ENCODE data around the gene HHAT.
"Not testable (repeated sequence)": the region's sequence is repeated elsewhere in the genome, so short reads cannot be mapped to it uniquely, and the experiment has no call there.

The HHAT gene

GRCh38 chr1:210397252-210397651, 68.5 kb downstream of the HHAT start:
- TF ChIP-seq, protein P1, sequence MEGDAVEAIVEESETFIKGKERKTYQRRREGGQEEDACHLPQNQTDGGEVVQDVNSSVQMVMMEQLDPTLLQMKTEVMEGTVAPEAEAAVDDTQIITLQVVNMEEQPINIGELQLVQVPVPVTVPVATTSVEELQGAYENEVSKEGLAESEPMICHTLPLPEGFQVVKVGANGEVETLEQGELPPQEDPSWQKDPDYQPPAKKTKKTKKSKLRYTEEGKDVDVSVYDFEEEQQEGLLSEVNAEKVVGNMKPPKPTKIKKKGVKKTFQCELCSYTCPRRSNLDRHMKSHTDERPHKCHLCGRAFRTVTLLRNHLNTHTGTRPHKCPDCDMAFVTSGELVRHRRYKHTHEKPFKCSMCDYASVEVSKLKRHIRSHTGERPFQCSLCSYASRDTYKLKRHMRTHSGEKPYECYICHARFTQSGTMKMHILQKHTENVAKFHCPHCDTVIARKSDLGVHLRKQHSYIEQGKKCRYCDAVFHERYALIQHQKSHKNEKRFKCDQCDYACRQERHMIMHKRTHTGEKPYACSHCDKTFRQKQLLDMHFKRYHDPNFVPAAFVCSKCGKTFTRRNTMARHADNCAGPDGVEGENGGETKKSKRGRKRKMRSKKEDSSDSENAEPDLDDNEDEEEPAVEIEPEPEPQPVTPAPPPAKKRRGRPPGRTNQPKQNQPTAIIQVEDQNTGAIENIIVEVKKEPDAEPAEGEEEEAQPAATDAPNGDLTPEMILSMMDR (IDR thresholded peaks at IDR 0.05; ENCODE audit: insufficient read depth, low read depth, low read length, missing control alignments), result no peak
- DNase-seq (ENCODE audit: low read depth), result peak; percentile 26
- H3K4me3 ChIP-seq (ENCODE audit: low read depth, low read length), result no peak overlapping the region

DNA sequence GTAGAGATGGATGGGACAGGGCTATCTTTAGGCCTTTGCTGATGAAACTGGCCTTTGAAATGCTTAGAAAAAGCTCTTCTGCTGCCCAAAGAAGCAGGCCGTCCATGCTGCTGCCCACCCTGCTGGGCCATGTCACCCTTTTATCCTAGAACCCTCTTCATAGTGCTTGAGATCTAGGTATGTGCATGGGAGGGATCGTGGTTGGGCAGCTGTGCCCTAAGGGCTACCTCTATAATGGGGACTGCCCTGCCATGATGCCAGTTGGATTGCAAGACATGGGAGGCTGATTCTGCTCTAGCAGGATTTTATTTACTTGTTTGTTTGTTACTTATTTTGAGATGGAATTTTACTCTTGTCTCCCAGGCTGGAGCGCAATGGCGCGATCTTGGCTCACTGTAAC, 69.0 kb downstream of the HHAT start:
- DNase-seq (ENCODE audit: low read depth), result no peak
- no peak overlapping the region for H3K4me3 ChIP-seq (ENCODE audit: low read depth, low read length)
- TF ChIP-seq, protein P1 (IDR thresholded peaks at IDR 0.05; ENCODE audit: insufficient read depth, low read depth, low read length, missing control alignments), result no peak

DNA sequence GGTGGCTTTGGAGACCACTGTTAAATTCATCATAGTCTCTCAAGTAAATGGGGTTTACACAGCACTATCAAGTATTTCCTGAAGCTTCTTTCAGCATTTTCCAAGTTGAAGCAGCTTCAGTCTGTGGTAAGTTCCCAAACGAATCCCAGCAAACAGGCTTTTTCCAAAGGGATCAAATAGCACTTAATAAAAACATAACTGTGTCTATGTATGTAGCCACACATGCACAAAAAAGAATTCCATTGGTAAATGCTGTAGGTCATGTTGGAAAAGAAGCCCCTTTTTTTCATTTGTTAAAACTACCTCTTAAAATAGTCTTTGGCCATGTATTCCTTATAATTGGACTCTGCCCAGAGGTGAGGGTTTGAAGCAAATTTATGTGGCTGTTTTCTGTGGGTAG, 69.8 kb downstream of the HHAT start:
- DNase-seq (ENCODE audit: low read depth), result no peak
- TF ChIP-seq, protein P1 (IDR thresholded peaks at IDR 0.05; ENCODE audit: insufficient read depth, low read depth, low read length, missing control alignments), result no peak
- no peak overlapping the region for H3K4me3 ChIP-seq (ENCODE audit: low read depth, low read length)

GRCh38 chr1:210400043-210400840, 71.5 kb downstream of the HHAT start:
- TF ChIP-seq, protein P1 (IDR thresholded peaks at IDR 0.05; ENCODE audit: insufficient read depth, low read depth, low read length, missing control alignments), result peak; percentile 83
- peak; percentile 73 for DNase-seq (ENCODE audit: low read depth)

GRCh38 chr1:210402560-210402959, 73.9 kb downstream of the HHAT start:
- TF ChIP-seq, protein P1 (IDR thresholded peaks at IDR 0.05; ENCODE audit: insufficient read depth, low read depth, low read length, missing control alignments), result no peak
- DNase-seq (ENCODE audit: low read depth), result no peak
- H3K4me3 ChIP-seq (ENCODE audit: low read depth, low read length), result no peak overlapping the region

More at GRCh38 chr1:210400043-210400840, 71.5 kb downstream of the HHAT start:
- no peak overlapping the region for H3K4me3 ChIP-seq (ENCODE audit: low read depth, low read length)

DNA sequence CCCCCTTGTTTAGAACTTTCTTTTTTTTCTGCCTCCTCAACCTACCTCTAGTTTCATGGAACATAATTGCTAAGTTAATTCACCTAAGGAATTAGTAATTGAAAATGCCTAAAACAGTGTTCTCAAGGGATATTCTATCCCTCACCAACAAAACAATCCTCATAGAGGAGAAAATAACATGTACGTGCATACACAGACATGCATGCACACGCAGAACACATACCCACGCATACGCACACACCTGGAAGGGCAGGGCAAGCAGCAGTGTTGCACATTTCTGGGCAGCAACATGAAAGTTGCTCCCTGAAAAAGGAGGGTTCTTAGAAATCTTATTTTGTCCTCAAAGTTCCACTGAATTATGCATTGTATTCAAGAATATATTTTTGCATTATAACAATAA, 76.6 kb downstream of the HHAT start:
- no peak overlapping the region for H3K4me3 ChIP-seq (ENCODE audit: low read depth, low read length)
- TF ChIP-seq, protein P1 (IDR thresholded peaks at IDR 0.05; ENCODE audit: insufficient read depth, low read depth, low read length, missing control alignments), result no peak
- no peak for DNase-seq (ENCODE audit: low read depth)

DNA sequence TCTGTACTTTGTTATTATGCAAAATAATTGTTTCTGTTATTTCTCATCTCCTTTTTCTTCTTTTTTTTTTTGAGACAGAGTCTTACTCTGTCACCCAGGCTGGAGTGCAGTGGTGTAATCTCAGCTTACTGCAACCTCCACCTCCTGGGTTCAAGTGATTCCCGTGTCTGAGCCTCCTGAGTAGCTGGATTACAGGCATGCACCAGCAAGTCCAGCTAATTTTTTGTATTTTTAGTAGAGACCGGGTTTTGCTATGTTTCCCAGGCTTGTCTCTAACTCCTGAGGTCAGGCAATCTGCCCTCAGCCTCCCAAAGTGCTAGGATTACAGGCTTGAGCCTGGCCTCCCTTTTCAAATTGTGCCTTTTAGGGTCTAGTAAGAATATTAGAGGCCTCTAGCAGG, 77.6 kb downstream of the HHAT start:
- DNase-seq (ENCODE audit: low read depth); H3K4me3 ChIP-seq (ENCODE audit: low read depth, low read length): not testable (repeated sequence)

Measured in GM12865 (cell line).